22Rv1 (cell line): ENCODE measurements around the gene SERPINB5.

Experiments
- ZFX ChIP-seq: fragments of 450-650 bp; IDR thresholded peaks from 2 replicates; pipeline ENCODE4 v1.6.1; 2017; ENCODE audit warnings: antibody characterized with exemption, borderline replicate concordance
- TF ChIP-seq, protein P1 (sequence below): fragments of 450-650 bp; IDR thresholded peaks from 2 replicates; pipeline ENCODE4 v1.5.1; 2017; ENCODE audit warnings: mild to moderate bottlenecking

DNA sequence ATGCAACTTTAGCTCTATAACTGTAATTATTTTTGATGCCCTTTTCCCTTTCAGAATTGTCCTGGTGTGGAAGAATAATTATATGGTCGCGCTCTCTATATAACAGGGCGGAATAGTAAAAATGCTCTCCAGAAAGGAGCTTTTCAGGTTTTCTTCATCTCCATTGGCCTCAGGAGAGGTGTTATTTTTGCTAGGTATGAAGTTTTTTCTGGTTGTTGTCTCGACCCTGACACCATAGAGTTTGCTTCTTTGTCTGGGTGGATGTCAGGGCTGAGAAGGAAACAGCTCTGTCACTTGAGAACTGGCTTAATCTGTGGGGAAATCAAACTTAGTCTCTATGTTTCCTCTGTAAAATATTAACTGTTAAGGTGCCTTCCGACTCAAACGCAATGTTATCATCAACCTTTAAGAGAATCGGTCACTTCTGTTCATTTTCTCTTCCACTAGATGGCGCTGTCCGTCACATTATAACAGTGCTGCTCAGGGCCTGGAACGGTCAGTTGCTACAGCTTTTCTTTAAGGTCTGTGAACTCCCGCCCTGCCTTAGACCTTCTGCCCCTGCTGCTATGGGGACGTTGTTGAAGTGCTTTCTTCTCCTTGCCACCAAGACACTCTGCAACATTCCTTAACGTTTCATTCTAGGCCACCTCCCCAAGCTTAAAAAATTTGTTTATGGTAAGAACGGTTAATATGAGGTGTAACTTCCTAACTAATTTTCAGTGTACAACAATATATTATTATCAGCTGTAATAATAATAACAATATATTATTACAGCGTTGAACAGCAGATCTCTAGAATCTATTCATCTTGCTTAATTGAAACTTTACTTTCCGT, 41.6 kb downstream of the SERPINB5 start:
- TF ChIP-seq, protein P1, sequence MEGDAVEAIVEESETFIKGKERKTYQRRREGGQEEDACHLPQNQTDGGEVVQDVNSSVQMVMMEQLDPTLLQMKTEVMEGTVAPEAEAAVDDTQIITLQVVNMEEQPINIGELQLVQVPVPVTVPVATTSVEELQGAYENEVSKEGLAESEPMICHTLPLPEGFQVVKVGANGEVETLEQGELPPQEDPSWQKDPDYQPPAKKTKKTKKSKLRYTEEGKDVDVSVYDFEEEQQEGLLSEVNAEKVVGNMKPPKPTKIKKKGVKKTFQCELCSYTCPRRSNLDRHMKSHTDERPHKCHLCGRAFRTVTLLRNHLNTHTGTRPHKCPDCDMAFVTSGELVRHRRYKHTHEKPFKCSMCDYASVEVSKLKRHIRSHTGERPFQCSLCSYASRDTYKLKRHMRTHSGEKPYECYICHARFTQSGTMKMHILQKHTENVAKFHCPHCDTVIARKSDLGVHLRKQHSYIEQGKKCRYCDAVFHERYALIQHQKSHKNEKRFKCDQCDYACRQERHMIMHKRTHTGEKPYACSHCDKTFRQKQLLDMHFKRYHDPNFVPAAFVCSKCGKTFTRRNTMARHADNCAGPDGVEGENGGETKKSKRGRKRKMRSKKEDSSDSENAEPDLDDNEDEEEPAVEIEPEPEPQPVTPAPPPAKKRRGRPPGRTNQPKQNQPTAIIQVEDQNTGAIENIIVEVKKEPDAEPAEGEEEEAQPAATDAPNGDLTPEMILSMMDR = peak; percentile 80
- no peak for TF ChIP-seq ZFX
